SK-N-SH treated with all-trans-retinoic acid at 6 μM for 48 hours (cell line): ENCODE measurements around the gene RAD17.
"Not testable (repeated sequence)": the region's sequence is repeated elsewhere in the genome, so short reads cannot be mapped to it uniquely, and the experiment has no call there.

Source experiments
- ATAC-seq: fragments of 200-7000 bp; cut with Tn5 transposase; 3 replicates; pipeline ENCODE4 v1.9.1; 2020; ENCODE audit warnings: mild to moderate bottlenecking, moderate library complexity
- ISL1 ChIP-seq: fragments of 250-450 bp; sonication (Bioruptor Pico); IDR thresholded peaks from 2 replicates; pipeline ENCODE4 v2.1.2; 2022; ENCODE audit warnings: mild to moderate bottlenecking, moderate library complexity
- OSR1 ChIP-seq: fragments of 250-450 bp; sonication (Bioruptor Pico); IDR thresholded peaks from 2 replicates; pipeline ENCODE4 v1.8.0; 2022; ENCODE audit warnings: moderate library complexity, mild to moderate bottlenecking, inconsistent platforms
- TOX ChIP-seq: fragments of 250-450 bp; sonication (Bioruptor Pico); IDR thresholded peaks from 2 replicates; pipeline ENCODE4 v1.8.0; 2021; ENCODE audit warnings: mild to moderate bottlenecking, moderate library complexity, borderline replicate concordance
- TF ChIP-seq, protein P1 (sequence below): fragments of 250-450 bp; sonication (Bioruptor Pico); IDR thresholded peaks from 2 replicates; pipeline ENCODE4 v1.8.0; 2020; ENCODE audit warnings: mild to moderate bottlenecking, moderate library complexity, borderline replicate concordance

Gene RAD17

DNA sequence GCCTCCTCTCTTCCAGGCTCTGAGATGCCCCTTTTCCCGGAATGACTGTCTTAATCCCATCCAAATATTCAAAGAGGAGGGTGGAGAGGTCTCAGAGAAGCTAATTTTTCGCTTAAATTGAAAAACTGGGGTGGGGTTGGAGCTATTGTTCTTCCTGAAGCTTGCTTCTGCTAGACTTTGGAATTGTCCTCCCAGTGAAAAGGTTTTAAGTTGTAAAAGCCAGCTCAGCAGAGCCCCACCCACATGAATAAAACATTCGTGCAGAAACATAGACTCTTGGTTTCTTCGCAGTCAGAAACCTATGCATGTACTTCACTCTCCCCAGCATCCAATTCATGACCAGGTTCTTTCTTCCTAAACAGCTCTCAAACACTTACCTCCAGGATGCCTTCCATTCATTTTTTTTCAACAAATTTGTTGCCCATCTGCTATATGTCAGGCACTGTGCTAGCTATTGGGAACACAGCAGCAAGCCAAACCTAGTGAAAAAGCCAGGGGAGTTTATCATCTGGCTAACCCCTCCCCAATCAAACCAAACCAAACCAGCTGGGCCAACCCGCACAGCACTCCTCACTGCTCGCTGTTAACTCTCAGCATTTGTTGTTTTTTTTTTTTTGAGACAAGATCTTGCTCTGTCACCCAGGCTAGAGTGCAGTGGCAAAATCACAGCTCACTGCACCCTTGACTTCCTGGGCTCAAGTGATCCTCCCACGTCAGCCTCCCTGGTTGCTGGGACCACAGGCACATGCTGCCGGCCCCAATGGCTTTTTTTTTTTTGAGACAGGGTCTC is 85.0 kb downstream of the RAD17 start (continued):
- TF ChIP-seq, protein P1, sequence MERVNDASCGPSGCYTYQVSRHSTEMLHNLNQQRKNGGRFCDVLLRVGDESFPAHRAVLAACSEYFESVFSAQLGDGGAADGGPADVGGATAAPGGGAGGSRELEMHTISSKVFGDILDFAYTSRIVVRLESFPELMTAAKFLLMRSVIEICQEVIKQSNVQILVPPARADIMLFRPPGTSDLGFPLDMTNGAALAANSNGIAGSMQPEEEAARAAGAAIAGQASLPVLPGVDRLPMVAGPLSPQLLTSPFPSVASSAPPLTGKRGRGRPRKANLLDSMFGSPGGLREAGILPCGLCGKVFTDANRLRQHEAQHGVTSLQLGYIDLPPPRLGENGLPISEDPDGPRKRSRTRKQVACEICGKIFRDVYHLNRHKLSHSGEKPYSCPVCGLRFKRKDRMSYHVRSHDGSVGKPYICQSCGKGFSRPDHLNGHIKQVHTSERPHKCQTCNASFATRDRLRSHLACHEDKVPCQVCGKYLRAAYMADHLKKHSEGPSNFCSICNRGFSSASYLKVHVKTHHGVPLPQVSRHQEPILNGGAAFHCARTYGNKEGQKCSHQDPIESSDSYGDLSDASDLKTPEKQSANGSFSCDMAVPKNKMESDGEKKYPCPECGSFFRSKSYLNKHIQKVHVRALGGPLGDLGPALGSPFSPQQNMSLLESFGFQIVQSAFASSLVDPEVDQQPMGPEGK (CRISPR knock-in tag) = no peak

- not testable (repeated sequence) for ATAC-seq
These were observed 85.9 kb downstream of the RAD17 start for GRCh38 chr5:69455428-69455988.

GRCh38 chr5:69462170-69462569 is 92.6 kb downstream of the RAD17 start:
- ATAC-seq = no peak
- TF ChIP-seq ISL1 (CRISPR knock-in tag) (no peak), TOX (CRISPR knock-in tag) (no peak), OSR1 (no peak)
